ENCODE data around the gene FGF12. TPM values are rescaled to one million over a fixed set of nuclear protein-coding genes. Genes with fewer than 3 reads are reported as not detected.

Gene FGF12
- total RNA-seq, 2 experiments from 2014 or later: not detected

DNA sequence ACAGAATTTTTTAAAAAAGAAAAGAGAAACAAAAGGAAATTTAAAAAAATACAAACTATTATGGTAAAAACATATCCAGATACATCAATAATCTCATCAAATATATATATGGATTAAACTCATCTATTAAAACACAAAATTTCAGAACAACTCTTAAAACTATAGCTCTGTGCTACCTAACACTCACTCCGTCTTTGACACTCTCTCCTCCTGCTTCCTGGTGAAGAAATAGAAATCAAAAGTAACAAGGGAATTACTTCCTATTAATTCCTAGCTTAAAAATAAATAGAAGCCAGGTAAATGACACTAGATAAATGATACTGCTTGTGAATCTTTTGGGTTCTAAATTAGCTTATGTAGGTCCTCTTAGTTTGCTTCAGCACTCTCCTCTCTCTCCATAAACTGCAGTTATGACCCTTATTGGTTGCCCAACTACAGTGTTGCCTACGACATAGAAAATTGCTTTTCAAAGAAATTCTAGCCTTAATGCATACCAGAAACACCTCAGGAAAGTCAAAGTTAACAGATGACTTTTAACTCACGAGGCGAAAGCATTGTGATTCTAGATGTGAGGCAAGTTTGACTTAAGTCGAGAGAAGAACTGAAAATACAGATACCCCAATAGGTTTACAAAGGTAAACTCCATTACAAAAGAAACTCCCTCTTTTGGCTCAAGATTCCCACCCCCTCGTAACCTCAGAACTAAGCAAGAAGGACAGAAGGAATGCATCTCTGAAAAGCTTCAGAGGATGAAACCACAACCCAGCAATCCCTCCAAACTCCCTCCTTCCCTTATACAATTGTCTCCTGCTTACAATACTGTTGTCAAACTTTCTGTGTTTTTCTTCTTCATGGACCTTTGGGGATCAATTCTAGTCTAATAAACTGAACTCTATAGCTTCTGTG is 394.7 kb downstream of the FGF12 start:
- intact Hi-C loops (cut with DNase I, micrococcal nuclease): no loop called here
- H3K27ac ChIP-seq (ENCODE audit: low read depth in 1 of 2, low read length in 2 of 2): no peak overlapping the region
- no peaks in the 10 kb centered on the region for H3K36me3 ChIP-seq (ENCODE audit: insufficient read depth, low read length)
- H3K4me3 Mint-ChIP-seq: peak overlapping the region; percentile 65
- H3K4me3 ChIP-seq (ENCODE audit: low read length): no peak overlapping the region
- TF ChIP-seq, protein P1, sequence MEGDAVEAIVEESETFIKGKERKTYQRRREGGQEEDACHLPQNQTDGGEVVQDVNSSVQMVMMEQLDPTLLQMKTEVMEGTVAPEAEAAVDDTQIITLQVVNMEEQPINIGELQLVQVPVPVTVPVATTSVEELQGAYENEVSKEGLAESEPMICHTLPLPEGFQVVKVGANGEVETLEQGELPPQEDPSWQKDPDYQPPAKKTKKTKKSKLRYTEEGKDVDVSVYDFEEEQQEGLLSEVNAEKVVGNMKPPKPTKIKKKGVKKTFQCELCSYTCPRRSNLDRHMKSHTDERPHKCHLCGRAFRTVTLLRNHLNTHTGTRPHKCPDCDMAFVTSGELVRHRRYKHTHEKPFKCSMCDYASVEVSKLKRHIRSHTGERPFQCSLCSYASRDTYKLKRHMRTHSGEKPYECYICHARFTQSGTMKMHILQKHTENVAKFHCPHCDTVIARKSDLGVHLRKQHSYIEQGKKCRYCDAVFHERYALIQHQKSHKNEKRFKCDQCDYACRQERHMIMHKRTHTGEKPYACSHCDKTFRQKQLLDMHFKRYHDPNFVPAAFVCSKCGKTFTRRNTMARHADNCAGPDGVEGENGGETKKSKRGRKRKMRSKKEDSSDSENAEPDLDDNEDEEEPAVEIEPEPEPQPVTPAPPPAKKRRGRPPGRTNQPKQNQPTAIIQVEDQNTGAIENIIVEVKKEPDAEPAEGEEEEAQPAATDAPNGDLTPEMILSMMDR (IDR thresholded peaks at IDR 0.05): no peak
- H3K27ac Mint-ChIP-seq: no peak overlapping the region
- H3K4me1 Mint-ChIP-seq (ENCODE audit: low read depth): peaks cover 13% of the 10 kb centered on the region
- no peaks in the 10 kb centered on the region for H3K4me1 ChIP-seq (ENCODE audit: insufficient read depth, low read length)
- ATAC-seq (ENCODE audit: poor library complexity): no peak
- no peaks in the 10 kb centered on the region for H3K9me3 ChIP-seq (ENCODE audit: control insufficient read depth in 1 of 2, insufficient read depth in 1 of 2, low read length in 2 of 2)
- CTCF ChIA-PET: no interaction called here
- H3K27me3 Mint-ChIP-seq: no peaks in the 10 kb centered on the region
- H3K27me3 ChIP-seq (ENCODE audit: control insufficient read depth in 1 of 2, insufficient read depth in 2 of 2, low read length in 2 of 2): no peaks in the 10 kb centered on the region
- POLR2A ChIA-PET: no interaction called here
- H3K9me3 Mint-ChIP-seq: peaks cover 2% of the 10 kb centered on the region
- H3K36me3 Mint-ChIP-seq (ENCODE audit: low read depth): no peaks in the 10 kb centered on the region
- DNase-seq: no peak

DNA sequence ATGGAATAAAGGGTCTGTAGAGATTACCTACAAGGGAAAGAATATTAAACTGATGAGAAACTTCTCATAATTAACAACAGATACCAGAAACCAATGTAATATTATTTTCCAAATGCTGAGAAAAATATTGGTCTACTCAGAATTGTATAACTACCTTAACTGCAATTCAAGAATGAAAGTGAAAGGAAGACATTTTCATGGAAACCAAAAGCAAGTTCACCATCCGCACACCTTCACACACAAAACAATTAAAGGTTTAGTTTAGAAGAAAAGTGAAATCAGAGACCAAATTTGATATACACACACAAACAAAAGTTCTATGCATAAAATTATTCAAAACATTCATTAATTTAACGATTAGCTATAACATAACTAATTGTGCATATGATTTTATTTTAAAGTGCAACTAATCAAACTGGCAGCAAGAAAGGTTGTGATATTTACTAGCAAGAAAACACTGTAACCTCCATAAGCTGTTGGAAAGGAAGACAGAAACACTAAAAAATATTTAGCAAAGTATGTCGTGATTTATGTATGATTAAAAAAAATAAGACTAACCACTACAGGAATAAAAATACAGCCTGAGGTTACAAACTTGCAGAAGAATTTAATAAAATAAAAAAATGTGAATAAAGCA is 395.5 kb downstream of the FGF12 start:
- no peaks in the 10 kb centered on the region for H3K27me3 ChIP-seq (ENCODE audit: control insufficient read depth in 1 of 2, insufficient read depth in 2 of 2, low read length in 2 of 2)
- no peaks in the 10 kb centered on the region for H3K36me3 ChIP-seq (ENCODE audit: insufficient read depth, low read length)
- no peak overlapping the region for H3K27ac ChIP-seq (ENCODE audit: low read depth in 1 of 2, low read length in 2 of 2)
- H3K4me1 ChIP-seq (ENCODE audit: insufficient read depth, low read length): no peaks in the 10 kb centered on the region
- ATAC-seq (ENCODE audit: poor library complexity) (no peak), DNase-seq (peak in 1 of 14 experiments; percentile 32)
- peak overlapping the region; percentile 23 for H3K4me3 ChIP-seq (ENCODE audit: low read length)
- ChIA-PET CTCF (no interaction called here), POLR2A (no interaction called here)
- TF ChIP-seq, protein P1 (IDR thresholded peaks at IDR 0.05): no peak
- intact Hi-C loops (cut with DNase I, micrococcal nuclease): no loop called here
- Mint-ChIP-seq H3K36me3 (ENCODE audit: low read depth) (no peaks in the 10 kb centered on the region), H3K9me3 (peaks cover 2% of the 10 kb centered on the region), H3K4me1 (ENCODE audit: low read depth) (peaks cover 13% of the 10 kb centered on the region), H3K27me3 (no peaks in the 10 kb centered on the region), H3K27ac (no peak overlapping the region), H3K4me3 (peak overlapping the region; percentile 52)
- H3K9me3 ChIP-seq (ENCODE audit: control insufficient read depth in 1 of 2, insufficient read depth in 1 of 2, low read length in 2 of 2): no peaks in the 10 kb centered on the region

DNA sequence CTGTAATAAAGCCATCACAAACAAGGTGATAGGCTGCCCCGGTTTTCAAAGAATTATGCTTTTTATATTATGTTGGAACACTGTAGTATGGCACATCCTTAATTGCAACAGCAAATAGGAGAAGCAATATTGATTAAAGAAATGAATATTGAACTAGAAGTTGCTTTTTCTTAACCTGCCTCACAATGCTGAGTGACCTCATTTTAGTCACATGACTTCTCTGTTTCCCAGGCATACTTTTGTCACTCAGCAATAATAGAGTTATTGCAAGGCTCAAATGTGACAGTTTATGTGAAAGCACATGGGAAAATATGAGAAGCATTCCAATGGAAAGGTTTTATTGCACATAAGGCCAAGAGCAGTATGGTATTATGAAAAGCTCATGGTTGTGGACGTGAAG is 400.7 kb downstream of the FGF12 start:
- no peak overlapping the region for H3K4me3 ChIP-seq (ENCODE audit: low read length)
- Mint-ChIP-seq H3K4me1 (ENCODE audit: low read depth) (peaks cover 5% of the 10 kb centered on the region), H3K27me3 (no peaks in the 10 kb centered on the region), H3K36me3 (ENCODE audit: low read depth) (no peaks in the 10 kb centered on the region), H3K4me3 (no peak overlapping the region), H3K27ac (no peak overlapping the region), H3K9me3 (no peaks in the 10 kb centered on the region)
- no peaks in the 10 kb centered on the region for H3K4me1 ChIP-seq (ENCODE audit: insufficient read depth, low read length)
- CTCF ChIA-PET: no interaction called here
- no peaks in the 10 kb centered on the region for H3K36me3 ChIP-seq (ENCODE audit: insufficient read depth, low read length)
- DNase-seq (no peak), ATAC-seq (ENCODE audit: poor library complexity) (no peak)
- H3K27me3 ChIP-seq (ENCODE audit: control insufficient read depth in 1 of 2, insufficient read depth in 2 of 2, low read length in 2 of 2): no peaks in the 10 kb centered on the region
- POLR2A ChIA-PET: no interaction called here
- intact Hi-C loops (cut with DNase I, micrococcal nuclease): no loop called here
- no peak overlapping the region for H3K27ac ChIP-seq (ENCODE audit: low read depth in 1 of 2, low read length in 2 of 2)
- TF ChIP-seq, protein P1 (IDR thresholded peaks at IDR 0.05): no peak
- H3K9me3 ChIP-seq (ENCODE audit: control insufficient read depth in 1 of 2, insufficient read depth in 1 of 2, low read length in 2 of 2): peaks cover 0 to 5% of the 10 kb centered on the region in 2 experiments
